ENCODE results near the gene RABEP2. TPM values are rescaled to one million over a fixed set of nuclear protein-coding genes. Genes with fewer than 3 reads are reported as not detected.

The RABEP2 gene
- total and polyA plus RNA-seq, 9 of the 15 experiments (the other 6 are each of a cell fraction or from before 2014, with no cell fraction given) = 0.15 to 13.4 (median 3.5) TPM

- no peak for TF ChIP-seq CHD7 (IDR thresholded peaks at IDR 0.05; ENCODE audit: low read depth, low read length)
- no peak for TF ChIP-seq FIP1L1 (IDR thresholded peaks at IDR 0.05; ENCODE audit: low read depth, low read length, poor library complexity, severe bottlenecking)
- no peak for TF ChIP-seq KDM4B (IDR thresholded peaks at IDR 0.05; ENCODE audit: borderline replicate concordance in 2 of 2, low read depth in 1 of 2)
- 0 out of 2 replicates have a peak, but pooled peaks have one; percentile 18 for TF ChIP-seq HDAC6 (IDR thresholded peaks at IDR 0.05; ENCODE audit: low read depth, low read length)
- no peak for TF ChIP-seq MGA (IDR thresholded peaks at IDR 0.05)
Observed at GRCh38 chr16:28880589-28880915, 44.5 kb downstream of the RABEP2 start (continued).
